ENCODE measurements around the gene AMBP. TPM values are rescaled to one million over a fixed set of nuclear protein-coding genes. Genes with fewer than 3 reads are reported as not detected.

Gene AMBP
- total and polyA plus RNA-seq, 2 of the 13 experiments (the other 11 are each of a cell fraction or from before 2014, with no cell fraction given): 1,510 to 2,580 TPM

DNA sequence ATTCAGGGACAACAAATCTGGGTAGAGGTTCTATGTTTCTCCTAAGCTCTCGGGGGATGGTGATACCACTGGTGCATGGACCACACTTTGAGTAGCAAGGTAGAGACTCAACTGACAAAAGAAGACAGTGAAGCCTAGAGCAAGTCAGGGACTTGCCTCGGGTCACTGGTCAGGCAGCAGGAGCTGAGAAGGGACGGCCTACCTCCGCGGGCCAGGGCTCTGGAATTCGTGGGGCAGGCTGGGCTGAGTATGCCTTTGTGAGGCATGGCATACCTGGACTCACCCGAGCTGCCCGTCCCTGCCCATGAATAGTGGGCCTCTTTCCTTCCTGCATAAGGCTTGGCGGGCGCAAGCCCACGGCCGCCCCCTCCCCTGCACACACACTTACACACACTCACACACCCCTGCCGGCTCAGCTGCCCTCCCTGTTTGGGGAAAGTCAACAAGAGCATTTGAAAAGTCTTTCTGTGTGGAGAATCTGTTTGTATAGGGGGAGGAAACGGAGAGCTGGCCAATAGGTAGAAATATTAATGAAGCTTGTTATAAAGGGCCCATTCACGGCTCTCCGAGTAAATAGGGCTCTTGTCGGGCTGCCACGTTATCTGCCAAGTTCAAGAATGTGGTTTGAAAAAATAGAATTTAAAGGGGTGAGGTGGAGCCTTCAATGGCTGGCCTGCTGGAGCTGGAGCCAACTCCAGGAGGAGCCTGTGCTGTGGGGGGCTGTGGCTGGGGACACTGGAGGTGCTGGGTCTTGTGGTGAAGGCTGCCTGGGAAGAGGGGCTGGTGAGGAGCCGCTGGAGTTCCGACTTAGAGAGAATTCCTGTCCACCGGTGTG is 40.1 kb upstream of the AMBP start (continued):
- TF ChIP-seq ARID5B (CRISPR knock-in tag; IDR thresholded peaks at IDR 0.05): peak; percentile 96
- no peak; the same call in 1 of the 2 replicates for TF ChIP-seq KLF15 (CRISPR knock-in tag; IDR thresholded peaks at IDR 0.05; ENCODE audit: borderline replicate concordance)
- TF ChIP-seq PPARG (CRISPR knock-in tag; conservative IDR thresholded peaks at IDR 0.05): peak; percentile 88
- TF ChIP-seq ASH2L (IDR thresholded peaks at IDR 0.05; ENCODE audit: insufficient read length, low read depth, low read length): peak; percentile 68
- TF ChIP-seq HOXA7 (CRISPR knock-in tag; IDR thresholded peaks at IDR 0.05): no peak
- TF ChIP-seq ZFX (CRISPR knock-in tag; IDR thresholded peaks at IDR 0.05; ENCODE audit: low read depth): peak; percentile 83
- no peak for TF ChIP-seq KAT2B (IDR thresholded peaks at IDR 0.05; ENCODE audit: borderline replicate concordance, low read depth, low read length)
- TF ChIP-seq ZNF841 (CRISPR knock-in tag; IDR thresholded peaks at IDR 0.05; ENCODE audit: borderline replicate concordance): 0 out of 2 replicates have a peak, but pooled peaks have one; percentile 28
- TF ChIP-seq RELA (CRISPR knock-in tag; IDR thresholded peaks at IDR 0.05): no peak
- TF ChIP-seq, protein P1, sequence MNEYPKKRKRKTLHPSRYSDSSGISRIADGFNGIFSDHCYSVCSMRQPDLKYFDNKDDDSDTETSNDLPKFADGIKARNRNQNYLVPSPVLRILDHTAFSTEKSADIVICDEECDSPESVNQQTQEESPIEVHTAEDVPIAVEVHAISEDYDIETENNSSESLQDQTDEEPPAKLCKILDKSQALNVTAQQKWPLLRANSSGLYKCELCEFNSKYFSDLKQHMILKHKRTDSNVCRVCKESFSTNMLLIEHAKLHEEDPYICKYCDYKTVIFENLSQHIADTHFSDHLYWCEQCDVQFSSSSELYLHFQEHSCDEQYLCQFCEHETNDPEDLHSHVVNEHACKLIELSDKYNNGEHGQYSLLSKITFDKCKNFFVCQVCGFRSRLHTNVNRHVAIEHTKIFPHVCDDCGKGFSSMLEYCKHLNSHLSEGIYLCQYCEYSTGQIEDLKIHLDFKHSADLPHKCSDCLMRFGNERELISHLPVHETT (CRISPR knock-in tag; conservative IDR thresholded peaks at IDR 0.05): peak; percentile 63
- peak; percentile 58 for TF ChIP-seq ZMYM4 (CRISPR knock-in tag; IDR thresholded peaks at IDR 0.05)
- peak; percentile 91 for TF ChIP-seq PITX1 (CRISPR knock-in tag; IDR thresholded peaks at IDR 0.05)
- TF ChIP-seq PHF20 (CRISPR knock-in tag; IDR thresholded peaks at IDR 0.05): no peak
- TF ChIP-seq ZBTB33 (CRISPR knock-in tag; IDR thresholded peaks at IDR 0.05): peak; percentile 17; the same call in 1 of the 2 replicates
- no peak for TF ChIP-seq ZNF572 (CRISPR knock-in tag; IDR thresholded peaks at IDR 0.05)
- TF ChIP-seq GLMP (CRISPR knock-in tag; IDR thresholded peaks at IDR 0.05; ENCODE audit: borderline replicate concordance): no peak
- peak; percentile 83; the same call in 1 of the 2 replicates for TF ChIP-seq ZMYM3 (CRISPR knock-in tag; IDR thresholded peaks at IDR 0.05)
- 0 out of 2 replicates have a peak, but pooled peaks have one; percentile 33 for TF ChIP-seq TP53 (CRISPR knock-in tag; conservative IDR thresholded peaks at IDR 0.05)
- peak; percentile 25; the same call in 1 of the 2 replicates for TF ChIP-seq ZNF333 (CRISPR knock-in tag; IDR thresholded peaks at IDR 0.05; ENCODE audit: borderline replicate concordance)
- TF ChIP-seq ZNF468 (CRISPR knock-in tag; IDR thresholded peaks at IDR 0.05): no peak
- TF ChIP-seq ZNF552 (CRISPR knock-in tag; IDR thresholded peaks at IDR 0.05; ENCODE audit: borderline replicate concordance): no peak
